ENCODE measurements around the gene OR52B6.
"Not testable (repeated sequence)": the region's sequence is repeated elsewhere in the genome, so short reads cannot be mapped to it uniquely, and the experiment has no call there.

Gene OR52B6

GRCh38 chr11:5597953-5598352, 17.3 kb downstream of the OR52B6 start:
- DNase-seq = no peak

GRCh38 chr11:5600374-5600851, 19.7 kb downstream of the OR52B6 start:
- peak; percentile 95 for DNase-seq

GRCh38 chr11:5602791-5603190, 22.1 kb downstream of the OR52B6 start:
- DNase-seq = not testable (repeated sequence)

GRCh38 chr11:5603326-5603725, 22.6 kb downstream of the OR52B6 start:
- DNase-seq = no peak

- no peak for DNase-seq
Observed at GRCh38 chr11:5604896-5605295, 24.2 kb downstream of the OR52B6 start.

- DNase-seq = no peak
Observed at GRCh38 chr11:5605849-5606248, 25.2 kb downstream of the OR52B6 start.

GRCh38 chr11:5608808-5609207, 28.1 kb downstream of the OR52B6 start:
- no peak for DNase-seq

GRCh38 chr11:5610446-5610845, 29.8 kb downstream of the OR52B6 start:
- DNase-seq = no peak

GRCh38 chr11:5611627-5612026, 30.9 kb downstream of the OR52B6 start:
- DNase-seq = no peak

- DNase-seq = no peak
Observed at GRCh38 chr11:5618807-5619206, 38.1 kb downstream of the OR52B6 start.

GRCh38 chr11:5620651-5621521, 40.2 kb downstream of the OR52B6 start:
- no peak for DNase-seq

- no peak for DNase-seq
Observed at GRCh38 chr11:5621580-5621979, 40.9 kb downstream of the OR52B6 start.

- no peak for DNase-seq
Observed at GRCh38 chr11:5622802-5623201, 42.1 kb downstream of the OR52B6 start.

- peak; percentile 93 for DNase-seq
Observed at GRCh38 chr11:5624489-5625279, 44.0 kb downstream of the OR52B6 start, which contains the start of gene TRIM34. Gene TRIM34 (plus strand): TSS chr11:5625001. CDS start chr11:5632332, 7,331 bp downstream.

- no peak for DNase-seq
Observed at GRCh38 chr11:5625281-5625680, 44.6 kb downstream of the OR52B6 start.

GRCh38 chr11:5626196-5626595, 45.5 kb downstream of the OR52B6 start:
- no peak for DNase-seq

GRCh38 chr11:5631417-5631816, 50.7 kb downstream of the OR52B6 start:
- no peak for DNase-seq
